Mesodermal cell (in vitro differentiated cells): ENCODE results near the gene PEX16.
"Not testable (repeated sequence)": the region's sequence is repeated elsewhere in the genome, so short reads cannot be mapped to it uniquely, and the experiment has no call there.

ENCODE experiments used
- H3K27ac ChIP-seq: 2 replicates; pipeline ENCODE4 v1.7.0; 2013; ENCODE audit warnings: mild to moderate bottlenecking, low read depth, low read length, moderate library complexity; ENCODE audit not compliant: severe bottlenecking
- H3K36me3 ChIP-seq: 2 replicates; pipeline ENCODE4 v1.7.1; 2013; ENCODE audit warnings: mild to moderate bottlenecking, low read length, moderate library complexity; ENCODE audit not compliant: control insufficient read depth, insufficient read depth
- H3K4me1 ChIP-seq: one replicate; pipeline ENCODE4 v1.7.1; 2013; ENCODE audit warnings: mild to moderate bottlenecking, low read length; ENCODE audit not compliant: insufficient read depth, control insufficient read depth, poor library complexity, severe bottlenecking
- H3K4me3 ChIP-seq: 2 replicates; pipeline ENCODE4 v1.7.0; 2013; ENCODE audit warnings: low read length, control low read depth, mild to moderate bottlenecking; ENCODE audit not compliant: insufficient read depth, poor library complexity, severe bottlenecking; ENCODE audit errors: extremely low read depth
- H3K9me3 ChIP-seq: 2 replicates; pipeline ENCODE4 v1.7.1; 2013; ENCODE audit warnings: mild to moderate bottlenecking, low read length, moderate library complexity; ENCODE audit not compliant: control insufficient read depth
- WGBS, 2 experiments: methylation state at CpG; one replicate each; pipeline ENCODE4 v1.1.5; 2013; ENCODE audit warnings: missing lambda C conversion rate in 2 of 2; ENCODE audit not compliant: insufficient coverage in 2 of 2; 5-methylcytosine and 5-hydroxymethylcytosine counted together

PEX16 gene

DNA sequence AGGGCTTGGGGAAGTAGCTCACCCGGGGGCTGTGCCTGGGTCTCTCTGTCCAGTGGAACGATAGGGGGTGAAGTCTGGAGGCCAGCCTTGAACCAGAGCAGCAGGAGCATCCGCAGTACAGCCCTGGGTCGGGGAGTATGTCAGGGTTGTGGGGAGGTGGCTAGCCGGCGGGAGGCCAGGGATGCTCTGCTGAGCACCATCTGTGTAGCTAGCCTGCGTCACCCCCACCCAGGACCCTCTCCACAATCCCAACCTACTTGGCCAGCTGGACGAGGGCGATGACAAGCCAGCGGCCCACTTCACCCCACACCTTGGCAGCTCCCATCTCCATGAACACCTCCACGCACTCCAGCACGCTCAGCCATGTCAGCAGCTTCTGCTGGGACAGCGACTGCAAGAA is 2.2 kb downstream of the PEX16 start:
- 84 to 86% methylated on average over 7 to 11 of the region's 13 CpGs for WGBS, 2 experiments
- H3K36me3 ChIP-seq = peaks cover 45% of the 10 kb centered on the region
- no peaks in the 10 kb centered on the region for H3K9me3 ChIP-seq
- H3K4me1 ChIP-seq = no peaks in the 10 kb centered on the region
- no peak overlapping the region for H3K4me3 ChIP-seq
- H3K27ac ChIP-seq = no peak overlapping the region

DNA sequence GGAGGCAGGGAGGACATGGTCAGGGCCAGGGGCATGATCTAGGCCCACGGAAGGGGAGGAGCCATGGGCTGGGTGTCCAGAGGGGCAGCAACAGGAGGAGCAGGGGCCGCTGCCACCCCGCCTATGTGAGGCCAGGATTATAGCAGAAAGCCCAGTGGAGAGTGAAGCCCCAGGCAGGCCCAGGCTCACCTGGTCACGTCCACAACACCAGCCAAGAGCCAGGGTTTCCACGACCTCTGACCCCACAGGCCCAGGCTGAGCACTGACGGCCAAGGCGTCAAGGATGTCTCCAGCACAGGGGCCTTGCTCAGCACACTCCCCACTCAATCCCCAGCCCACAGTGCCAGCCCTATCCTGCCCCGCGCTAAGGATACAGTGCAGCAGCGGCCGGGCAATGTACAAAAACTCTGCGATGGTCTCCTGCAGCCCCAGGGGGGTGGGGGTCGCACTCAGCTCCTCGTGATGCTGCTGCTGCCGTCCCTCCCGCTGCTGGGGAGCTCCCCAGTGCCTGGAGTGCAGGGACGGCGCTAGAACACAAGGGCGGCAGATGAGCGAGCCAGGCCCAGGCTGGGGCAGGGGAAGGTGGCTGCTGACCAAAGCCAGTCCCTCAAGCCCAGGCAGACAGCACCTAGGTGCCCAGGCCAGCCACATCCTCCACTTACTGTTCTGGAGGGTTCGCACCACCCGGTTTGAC is 3.6 kb downstream of the PEX16 start:
- H3K4me1 ChIP-seq = no peaks in the 10 kb centered on the region
- H3K9me3 ChIP-seq = no peaks in the 10 kb centered on the region
- H3K4me3 ChIP-seq = no peak overlapping the region
- H3K27ac ChIP-seq = no peak overlapping the region
- peaks cover 57% of the 10 kb centered on the region for H3K36me3 ChIP-seq
- WGBS, 2 experiments = 87 to 90% methylated on average over 21 to 22 of the region's 22 CpGs

DNA sequence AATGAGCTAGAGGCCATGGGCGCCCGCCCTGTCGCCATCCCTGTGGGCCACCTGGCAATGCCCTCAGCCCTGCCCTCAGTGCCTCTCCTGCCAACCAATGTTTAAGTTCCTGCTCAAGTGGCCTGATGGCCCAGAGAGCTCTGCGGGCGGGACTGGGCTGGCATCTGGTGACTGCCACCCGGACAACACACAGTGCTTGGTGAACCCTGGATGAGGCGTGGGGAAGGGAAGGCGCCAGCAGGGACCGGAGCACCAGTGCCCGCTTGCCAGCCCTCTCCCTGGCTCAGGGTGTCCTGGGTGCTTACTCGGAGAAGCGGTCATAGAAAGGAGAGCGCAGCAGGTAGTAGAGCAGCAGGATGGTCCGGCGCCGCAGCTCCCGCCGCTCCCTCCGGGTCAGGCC is 4.2 kb downstream of the PEX16 start:
- H3K27ac ChIP-seq = no peak overlapping the region
- H3K9me3 ChIP-seq = no peaks in the 10 kb centered on the region
- WGBS, 2 experiments = 95 to 96% methylated on average over 19 of the region's 19 CpGs
- H3K4me1 ChIP-seq = no peaks in the 10 kb centered on the region
- no peak overlapping the region for H3K4me3 ChIP-seq
- peaks cover 57% of the 10 kb centered on the region for H3K36me3 ChIP-seq

DNA sequence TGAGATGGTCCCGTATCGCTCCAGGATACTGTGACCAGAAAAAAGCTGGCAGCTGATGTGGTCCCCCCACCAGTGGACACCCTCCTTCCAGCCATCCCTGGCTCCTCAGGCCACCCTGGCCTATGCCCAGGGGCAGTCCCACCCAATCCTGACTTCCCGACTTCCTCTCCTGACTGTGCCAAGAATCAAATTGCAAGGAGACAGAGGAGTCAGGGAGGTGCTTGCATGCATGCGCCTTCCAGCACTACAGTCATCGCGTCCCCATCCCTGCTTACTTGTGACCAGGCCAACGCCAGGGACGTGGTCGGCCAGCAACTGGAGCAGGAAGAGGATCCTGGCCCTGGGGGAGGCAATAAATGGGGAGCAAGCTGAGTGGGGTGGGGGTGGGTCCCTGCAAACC is 7.1 kb downstream of the PEX16 start:
- WGBS, 2 experiments = 95 to 96% methylated on average over 7 to 9 of the region's 9 CpGs
- H3K4me1 ChIP-seq = no peaks in the 10 kb centered on the region
- no peaks in the 10 kb centered on the region for H3K9me3 ChIP-seq
- peaks cover 48% of the 10 kb centered on the region for H3K36me3 ChIP-seq
- H3K4me3 ChIP-seq = no peak overlapping the region
- no peak overlapping the region for H3K27ac ChIP-seq

DNA sequence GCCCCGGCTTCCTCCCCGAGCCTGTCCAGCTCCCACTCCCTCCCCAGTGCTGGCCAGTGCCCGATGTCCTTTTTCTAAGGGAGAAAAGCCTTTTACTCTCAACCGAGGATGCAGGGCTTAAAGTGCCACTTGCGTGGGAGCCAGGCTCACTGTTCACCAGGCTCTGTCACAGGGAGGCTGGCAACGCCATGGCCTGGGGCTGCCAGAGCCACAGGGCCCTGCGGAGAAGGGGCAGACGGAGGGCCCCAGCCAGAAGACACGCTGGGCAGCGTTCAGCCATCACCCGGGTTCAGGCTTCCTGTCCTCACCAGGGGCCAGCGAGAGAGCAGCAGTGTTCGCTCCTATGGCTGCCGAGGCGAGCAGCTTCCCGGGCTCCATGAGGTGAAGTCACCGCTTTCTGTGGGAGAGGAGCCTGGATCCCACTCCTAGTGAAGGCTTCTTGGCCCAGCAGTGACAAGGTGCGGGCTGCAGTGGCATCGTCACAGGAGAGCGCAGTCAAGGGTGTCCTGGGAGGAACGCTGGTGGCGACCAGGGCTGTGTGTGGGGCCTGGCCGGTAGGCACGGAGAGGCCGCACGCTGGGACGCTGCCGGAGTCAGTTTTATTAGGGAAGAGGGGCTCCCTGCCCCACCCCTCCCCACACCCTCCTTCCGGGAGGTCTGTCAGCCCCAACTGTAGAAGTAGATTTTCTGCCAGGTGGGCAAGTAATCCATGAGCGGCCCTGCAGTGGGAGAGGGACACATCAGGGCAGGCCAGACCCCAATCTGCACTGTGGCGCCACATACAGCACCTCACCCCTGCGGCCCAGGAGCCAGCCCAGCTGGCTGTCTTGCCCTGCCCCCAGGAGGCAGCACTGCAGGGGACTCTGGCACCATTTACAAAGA is 7.8 kb downstream of the PEX16 start:
- no peak overlapping the region for H3K27ac ChIP-seq
- 94 to 96% methylated on average over 27 to 31 of the region's 32 CpGs for WGBS, 2 experiments
- peaks cover 41% of the 10 kb centered on the region for H3K36me3 ChIP-seq
- no peaks in the 10 kb centered on the region for H3K9me3 ChIP-seq
- no peaks in the 10 kb centered on the region for H3K4me1 ChIP-seq
- no peak overlapping the region for H3K4me3 ChIP-seq

DNA sequence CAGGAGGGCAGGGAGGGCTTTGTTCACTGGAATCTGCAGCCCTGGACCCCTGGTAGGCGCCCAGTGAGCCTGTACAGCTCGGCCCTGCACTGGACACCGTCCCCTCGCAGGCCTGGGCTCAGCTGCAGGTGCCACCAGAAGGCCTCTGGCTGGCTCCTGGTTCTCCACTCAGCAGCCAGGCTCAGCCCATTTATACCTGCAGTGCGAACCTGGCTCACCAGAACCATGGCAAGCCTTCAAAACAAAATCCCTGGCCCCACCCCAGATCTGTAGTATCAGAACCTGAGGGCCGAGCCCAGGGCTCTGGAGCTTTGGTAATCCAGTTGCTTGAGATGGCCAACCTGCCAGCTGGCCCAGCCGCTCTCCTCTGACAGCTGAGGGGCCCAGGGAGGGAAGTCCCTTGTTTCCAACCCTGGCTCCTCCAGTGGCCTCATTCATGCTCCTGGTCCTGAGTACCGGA is 9.7 kb downstream of the PEX16 start:
- H3K4me3 ChIP-seq = no peak overlapping the region
- H3K36me3 ChIP-seq = peaks cover 34% of the 10 kb centered on the region
- H3K9me3 ChIP-seq = no peaks in the 10 kb centered on the region
- no peak overlapping the region for H3K27ac ChIP-seq
- 88 to 99% methylated on average over 8 of the region's 8 CpGs for WGBS, 2 experiments
- H3K4me1 ChIP-seq = peaks cover 1% of the 10 kb centered on the region

DNA sequence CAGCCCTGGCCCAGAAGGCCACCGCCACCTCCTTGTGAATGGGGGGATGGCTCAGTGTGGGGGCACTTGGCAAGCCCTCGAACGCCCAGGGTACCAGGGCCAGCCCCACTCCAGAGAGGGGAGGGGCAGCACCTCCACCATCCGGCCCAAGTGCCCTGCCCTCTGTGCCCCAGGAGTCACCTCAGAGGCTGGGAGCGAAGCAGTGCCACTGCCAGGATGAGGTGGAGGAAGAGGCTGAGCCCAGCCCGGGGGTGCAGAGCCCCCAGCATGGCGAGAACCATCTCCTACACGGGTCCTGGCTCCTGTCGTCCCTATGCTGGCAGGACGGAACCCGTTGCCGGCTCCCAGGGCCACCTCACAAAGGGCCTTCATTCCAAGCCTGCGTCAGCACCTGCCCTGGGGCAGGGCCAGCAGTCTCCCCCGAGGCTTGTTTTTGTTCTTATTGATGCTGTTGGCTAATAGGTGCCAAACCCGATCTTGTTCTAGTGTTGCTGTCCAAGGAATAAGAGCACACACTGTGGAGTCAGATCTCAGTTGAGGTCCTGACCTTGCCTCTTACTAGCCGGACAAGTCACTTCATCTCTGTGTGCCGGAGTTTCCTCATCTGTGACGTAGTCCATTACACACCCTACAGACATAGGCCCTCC is 10.6 kb downstream of the PEX16 start, which contains the start of gene FREY1:
TSS of gene FREY1 (minus strand) at position 307 of the 647 bp plus-strand sequence. CDS start at position 281, 26 bp downstream.
- H3K4me1 ChIP-seq = peaks cover 4% of the 10 kb centered on the region
- WGBS, 2 experiments = 89 to 93% methylated on average over 15 to 16 of the region's 18 CpGs

DNA sequence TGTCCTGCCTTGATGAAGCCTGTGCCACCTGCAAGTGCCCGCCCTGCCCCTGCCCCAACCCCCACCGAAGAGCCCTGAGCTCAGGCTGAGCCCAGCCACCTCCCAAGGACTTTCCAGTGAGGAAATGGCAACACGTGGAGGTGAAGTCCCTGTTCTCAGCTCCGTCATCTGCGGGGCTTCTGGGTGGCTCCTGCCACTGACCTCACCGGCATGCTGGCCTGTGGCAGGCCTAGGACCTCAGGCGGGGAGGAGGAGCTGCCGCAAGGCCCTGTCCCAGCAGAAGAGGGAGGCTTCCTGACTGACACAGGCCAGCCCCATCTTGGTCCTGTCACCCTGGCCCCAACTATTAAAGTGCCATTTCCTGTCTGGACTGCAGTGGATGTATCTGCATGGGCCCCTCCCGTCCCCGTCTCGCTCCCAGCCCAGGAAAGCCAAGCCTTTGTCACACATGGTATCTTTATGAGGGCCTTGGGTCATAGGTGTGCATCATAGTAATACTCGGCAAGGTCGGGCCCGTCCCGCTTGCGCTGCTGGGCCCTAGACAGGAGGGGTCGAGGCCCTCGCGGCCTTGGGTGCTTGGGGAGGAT is 11.5 kb downstream of the PEX16 start:
- no peak overlapping the region for H3K4me3 ChIP-seq
- H3K4me1 ChIP-seq = peaks cover 5% of the 10 kb centered on the region
- H3K27ac ChIP-seq = no peak overlapping the region
- WGBS, 2 experiments = 92 to 96% methylated on average over 18 to 19 of the region's 19 CpGs
- peaks cover 29% of the 10 kb centered on the region for H3K36me3 ChIP-seq
- no peaks in the 10 kb centered on the region for H3K9me3 ChIP-seq

More for the DNA sequence above, 10.6 kb downstream of the PEX16 start, which contains the start of gene FREY1:
- no peaks in the 10 kb centered on the region for H3K9me3 ChIP-seq
- H3K27ac ChIP-seq = no peak within 1 kb of the TSS
- H3K36me3 ChIP-seq = peaks cover 34% of the 10 kb centered on the region
- H3K4me3 ChIP-seq = no peak within 1 kb of the TSS

DNA sequence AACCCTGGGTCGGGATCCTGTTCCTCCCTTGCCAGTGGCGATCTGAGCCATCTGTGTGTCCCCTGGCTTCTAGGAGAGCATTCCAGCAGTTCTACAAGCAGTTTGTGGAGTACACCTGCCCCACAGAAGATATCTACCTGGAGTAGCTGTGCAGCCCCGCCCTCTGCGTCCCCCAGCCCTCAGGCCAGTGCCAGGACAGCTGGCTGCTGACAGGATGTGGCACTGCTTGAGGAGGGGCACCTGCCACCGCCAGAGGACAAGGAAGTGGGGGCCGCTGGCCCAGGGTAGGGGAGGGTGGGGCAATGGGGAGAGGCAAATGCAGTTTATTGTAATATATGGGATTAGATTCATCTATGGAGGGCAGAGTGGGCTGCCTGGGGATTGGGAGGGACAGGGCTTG is 12.1 kb downstream of the PEX16 start:
- H3K36me3 ChIP-seq = peaks cover 25% of the 10 kb centered on the region
- not testable (repeated sequence) for H3K4me3 ChIP-seq, H3K9me3 ChIP-seq, H3K27ac ChIP-seq
- H3K4me1 ChIP-seq = peaks cover 12% of the 10 kb centered on the region
- WGBS, 2 experiments = 91 to 98% methylated on average over 4 of the region's 6 CpGs

DNA sequence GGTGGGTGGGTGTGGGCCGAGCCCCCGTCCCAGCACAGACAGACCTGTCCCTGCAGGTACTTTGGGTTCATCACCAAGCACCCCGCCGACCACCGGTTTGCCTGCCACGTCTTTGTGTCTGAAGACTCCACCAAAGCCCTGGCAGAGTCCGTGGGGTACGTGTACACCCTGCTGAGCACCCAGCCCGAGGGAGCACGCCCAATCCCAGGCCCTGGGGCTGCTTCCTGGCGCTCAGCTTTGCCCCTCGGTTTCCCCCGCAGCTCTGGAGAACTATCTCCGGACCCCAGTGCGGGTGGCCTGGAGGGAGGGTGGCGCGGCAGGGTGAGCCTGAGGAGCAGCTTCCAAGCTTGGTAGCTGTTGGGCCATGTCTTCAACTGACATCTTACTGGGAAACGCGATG is 12.6 kb downstream of the PEX16 start:
- Histone ChIP-seq H3K9me3 (no peaks in the 10 kb centered on the region), H3K36me3 (peaks cover 21% of the 10 kb centered on the region), H3K27ac (no peak overlapping the region), H3K4me1 (peaks cover 12% of the 10 kb centered on the region), H3K4me3 (no peak overlapping the region)
- WGBS, 2 experiments = 92 to 93% methylated on average over 18 to 19 of the region's 19 CpGs
